Subcutaneous adipose tissue (tissue), 4 donors: Measurements from ENCODE around the gene HS3ST3B1. TPM values are rescaled to one million over a fixed set of nuclear protein-coding genes. Genes with fewer than 3 reads are reported as not detected.

Experiments used
- CTCF ChIP-seq: fragments of 450-650 bp; IDR thresholded peaks from one replicate; pipeline ENCODE4 v1.5.1; 2016; ENCODE audit warnings: low read depth, mild to moderate bottlenecking, control low read depth, antibody characterized with exemption, moderate library complexity
- total RNA-seq, 4 donors: library from RNA; depleted of rRNA; stranded (reverse); fragments of >200 nt; gene quantifications; one replicate each; pipeline ENCODE4 v1.1.0, GENCODE V29; 2016

Gene HS3ST3B1
- total RNA-seq, 4 donors from 2014 or later: 0.66 to 2.4 (median 1.1) TPM

GRCh38 chr17:14317383-14317782, 16.5 kb downstream of the HS3ST3B1 start:
- no peak for TF ChIP-seq CTCF

- no peak for TF ChIP-seq CTCF
Measured at GRCh38 chr17:14318109-14318917, 17.4 kb downstream of the HS3ST3B1 start.

GRCh38 chr17:14318918-14319205, 18.0 kb downstream of the HS3ST3B1 start:
- TF ChIP-seq CTCF: no peak

GRCh38 chr17:14320098-14320497, 19.2 kb downstream of the HS3ST3B1 start:
- no peak for TF ChIP-seq CTCF

- TF ChIP-seq CTCF: no peak
Measured at GRCh38 chr17:14320734-14321475, 20.0 kb downstream of the HS3ST3B1 start.

- TF ChIP-seq CTCF: no peak
Measured at GRCh38 chr17:14321476-14321949, 20.6 kb downstream of the HS3ST3B1 start.

GRCh38 chr17:14321980-14322776, 21.3 kb downstream of the HS3ST3B1 start:
- no peak for TF ChIP-seq CTCF
